Caco-2 (cell line): ENCODE results near the gene SNX32. TPM values are rescaled to one million over a fixed set of nuclear protein-coding genes. Genes with fewer than 3 reads are reported as not detected.

Experiments
- Bru-seq: library from RNA; stranded (reverse); fragments of 400-500 nt; gene quantifications from one replicate; lab custom pipeline; 2021; lab: Mats Ljungman, UMichigan
- BruChase-seq, 2 experiments: library from RNA; stranded (reverse); fragments of 400-500 nt; gene quantifications; one replicate each; lab custom pipeline; 2021; lab: Mats Ljungman, UMichigan
- BruUV-seq: library from RNA; stranded (reverse); fragments of 400-500 nt; replicated peaks from 2 replicates; lab custom pipeline; 2021; lab: Mats Ljungman, UMichigan
- CTCF ChIA-PET: fragments of 300-600 bp; sonication (Branson Sonifier 250); formaldehyde crosslinking; loops from one replicate; lab custom pipeline; 2022; ENCODE audit warnings: antibody characterized with exemption; lab: Charles Lee
- POLR2A ChIA-PET: fragments of 300-600 bp; sonication (Branson Sonifier 250); formaldehyde crosslinking; loops from one replicate; lab custom pipeline; 2022; ENCODE audit warnings: antibody characterized with exemption; lab: Charles Lee
- DNase-seq, 2 experiments: peaks; one replicate each; pipeline versions ENCODE4 v3.0.0 to v3.0.0-alpha.2; 2020 to 2022
- H3K27me3 ChIP-seq: replicated peaks from 2 replicates; pipeline ENCODE4 v1.6.0; 2011; ENCODE audit warnings: low read length; ENCODE audit not compliant: control insufficient read depth, insufficient read depth
- H3K36me3 ChIP-seq: 2 replicates; pipeline ENCODE4 v1.5.1; 2011; ENCODE audit warnings: low read length; ENCODE audit not compliant: control insufficient read depth, insufficient read depth
- H3K4me1 ChIP-seq: fragments of 250-450 bp; sonication (Bioruptor Pico); 2 replicates; pipeline ENCODE4 v1.5.1; 2020; ENCODE audit warnings: mild to moderate bottlenecking
- H3K4me3 ChIP-seq: 2 replicates; pipeline ENCODE4 v1.5.1; 2011; ENCODE audit warnings: low read depth, mild to moderate bottlenecking, control low read depth, low read length
- H3K9me3 ChIP-seq: fragments of 250-450 bp; sonication (Bioruptor Pico); 2 replicates; pipeline ENCODE4 v1.5.1; 2020; ENCODE audit warnings: mild to moderate bottlenecking, moderate library complexity
- H3K27ac Mint-ChIP-seq: one replicate; pipeline ENCODE4 v1.8.0; 2022; ENCODE audit warnings: mixed read lengths; ENCODE audit not compliant: unreplicated experiment
- H3K27me3 Mint-ChIP-seq: one replicate; pipeline ENCODE4 v1.8.0; 2022; ENCODE audit warnings: mixed read lengths; ENCODE audit not compliant: insufficient read depth, unreplicated experiment
- H3K36me3 Mint-ChIP-seq: one replicate; pipeline ENCODE4 v1.8.0; 2022; ENCODE audit warnings: mild to moderate bottlenecking, mixed read lengths; ENCODE audit not compliant: insufficient read depth, unreplicated experiment
- H3K4me1 Mint-ChIP-seq: one replicate; pipeline ENCODE4 v1.8.0; 2022; ENCODE audit warnings: low read depth, mixed read lengths; ENCODE audit not compliant: unreplicated experiment
- H3K4me3 Mint-ChIP-seq: one replicate; pipeline ENCODE4 v1.8.0; 2022; ENCODE audit warnings: mild to moderate bottlenecking, moderate library complexity, mixed read lengths; ENCODE audit not compliant: unreplicated experiment
- H3K9me3 Mint-ChIP-seq: one replicate; pipeline ENCODE4 v1.8.0; 2022; ENCODE audit warnings: mixed read lengths; ENCODE audit not compliant: unreplicated experiment
- intact Hi-C: fragments of 100-400 bp; cut with micrococcal nuclease; formaldehyde crosslinking; loops from one replicate; pipeline ENCODE4 v1.10.0; 2022; ENCODE audit not compliant: unreplicated experiment
- long read RNA-seq: library from polyadenylated mRNA; stranded (forward); transcript quantifications from one replicate; pipeline ENCODE4 v2.0.0, GENCODE V29; 2022
- total RNA-seq: library from RNA; stranded (reverse); gene quantifications from 2 replicates; pipeline ENCODE4 v1.2.3, GENCODE V29; 2022
- TF ChIP-seq, protein P1 (sequence below), 2 experiments: fragments of 200-600 bp in 1 of 2; IDR thresholded peaks; 1 replicate in 1 of 2; 2 replicates in 1 of 2; pipeline versions ENCODE4 v1.5.1 to v1.8.0; 2011 to 2022; ENCODE audit warnings: antibody characterized with exemption in 1 of 2, control low read depth in 1 of 2, inconsistent platforms in 1 of 2, low read depth in 1 of 2, low read length in 1 of 2, mild to moderate bottlenecking in 1 of 2, moderate library complexity in 1 of 2; ENCODE audit not compliant: insufficient read depth in 1 of 2, severe bottlenecking in 1 of 2, unreplicated experiment in 1 of 2

SNX32 gene
- total RNA-seq (not detected in 2 replicates), Bru-seq, nascent RNA (not detected), BruChase-seq, experiment 1, labeled RNA remaining after a 2-hour chase (percentile 7 among the genes with signal in this experiment), BruChase-seq, experiment 2, labeled RNA remaining after a 6-hour chase (percentile 8 among the genes with signal in this experiment)
- long read RNA-seq, result 0 reads

DNA sequence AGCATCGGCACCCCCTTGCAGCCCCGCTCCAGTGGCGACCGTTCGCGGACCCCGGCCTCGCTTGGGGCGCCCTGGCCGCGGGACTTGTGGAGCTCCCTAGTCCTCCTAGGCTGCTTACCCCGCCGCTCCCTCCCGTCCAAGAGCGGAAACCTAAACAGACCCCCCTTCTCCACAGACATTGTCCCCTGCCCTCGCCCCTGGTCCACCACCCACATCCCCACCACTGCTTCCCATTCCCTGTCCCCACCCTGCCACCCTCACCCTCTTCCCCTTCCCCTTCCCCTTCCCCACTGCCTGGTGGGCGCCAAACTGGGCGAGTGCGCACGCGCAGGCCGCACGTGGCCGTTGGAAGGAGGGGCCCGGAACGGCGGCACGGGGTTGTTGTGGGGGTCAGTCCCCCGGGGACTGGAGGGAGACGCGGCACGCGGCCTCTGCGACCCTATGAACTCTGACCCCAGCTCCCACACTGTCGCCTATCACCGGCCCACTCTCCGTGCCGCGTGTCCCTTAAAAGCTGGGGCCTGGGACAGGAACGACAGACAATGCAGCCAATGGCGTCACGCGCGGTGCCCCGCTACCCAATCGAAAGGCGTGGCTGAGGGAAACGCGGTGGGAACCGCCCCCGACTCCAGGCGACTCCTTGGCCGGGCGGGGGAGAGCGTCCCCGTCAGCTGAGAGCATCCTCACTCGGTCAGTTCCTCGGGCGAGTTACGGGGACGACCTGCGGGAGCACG is at the start of gene SNX32:
Gene SNX32, plus strand, starts transcription at position 667 of the 734 bp plus-strand sequence. CDS start 103 bp downstream, outside the sequence.
- no peak for DNase-seq
- Mint-ChIP-seq H3K27ac (peak within 1 kb of the TSS; percentile 4), H3K36me3 (no peaks in the 10 kb centered on the region), H3K4me3 (no peak within 1 kb of the TSS), H3K4me1 (no peaks in the 10 kb centered on the region), H3K27me3 (peaks cover 3% of the 10 kb centered on the region), H3K9me3 (no peaks in the 10 kb centered on the region)
- no peaks in the 10 kb centered on the region for H3K36me3 ChIP-seq
- CTCF ChIA-PET, result interaction anchor here (0.6 kb wide), 1 partner anchor 55 kb away, joined by 4 read pairs; the partner anchor contains the start of gene FIBP
- H3K4me3 ChIP-seq, result no peak within 1 kb of the TSS
- intact Hi-C loops, result no loop called here
- TF ChIP-seq, protein P1, sequence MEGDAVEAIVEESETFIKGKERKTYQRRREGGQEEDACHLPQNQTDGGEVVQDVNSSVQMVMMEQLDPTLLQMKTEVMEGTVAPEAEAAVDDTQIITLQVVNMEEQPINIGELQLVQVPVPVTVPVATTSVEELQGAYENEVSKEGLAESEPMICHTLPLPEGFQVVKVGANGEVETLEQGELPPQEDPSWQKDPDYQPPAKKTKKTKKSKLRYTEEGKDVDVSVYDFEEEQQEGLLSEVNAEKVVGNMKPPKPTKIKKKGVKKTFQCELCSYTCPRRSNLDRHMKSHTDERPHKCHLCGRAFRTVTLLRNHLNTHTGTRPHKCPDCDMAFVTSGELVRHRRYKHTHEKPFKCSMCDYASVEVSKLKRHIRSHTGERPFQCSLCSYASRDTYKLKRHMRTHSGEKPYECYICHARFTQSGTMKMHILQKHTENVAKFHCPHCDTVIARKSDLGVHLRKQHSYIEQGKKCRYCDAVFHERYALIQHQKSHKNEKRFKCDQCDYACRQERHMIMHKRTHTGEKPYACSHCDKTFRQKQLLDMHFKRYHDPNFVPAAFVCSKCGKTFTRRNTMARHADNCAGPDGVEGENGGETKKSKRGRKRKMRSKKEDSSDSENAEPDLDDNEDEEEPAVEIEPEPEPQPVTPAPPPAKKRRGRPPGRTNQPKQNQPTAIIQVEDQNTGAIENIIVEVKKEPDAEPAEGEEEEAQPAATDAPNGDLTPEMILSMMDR (IDR thresholded peaks at IDR 0.05; ENCODE audit: insufficient read depth in 1 of 2, low read depth in 1 of 2, low read length in 1 of 2, severe bottlenecking in 1 of 2, unreplicated experiment in 1 of 2), result no peak
- H3K4me1 ChIP-seq, result no peaks in the 10 kb centered on the region
- H3K27me3 ChIP-seq, result no peaks in the 10 kb centered on the region
- no TSS peak for BruUV-seq
- 0 out of 2 replicates have a peak, but pooled peaks cover 1% of the 10 kb centered on the region for H3K9me3 ChIP-seq
- POLR2A ChIA-PET, result no interaction called here

DNA sequence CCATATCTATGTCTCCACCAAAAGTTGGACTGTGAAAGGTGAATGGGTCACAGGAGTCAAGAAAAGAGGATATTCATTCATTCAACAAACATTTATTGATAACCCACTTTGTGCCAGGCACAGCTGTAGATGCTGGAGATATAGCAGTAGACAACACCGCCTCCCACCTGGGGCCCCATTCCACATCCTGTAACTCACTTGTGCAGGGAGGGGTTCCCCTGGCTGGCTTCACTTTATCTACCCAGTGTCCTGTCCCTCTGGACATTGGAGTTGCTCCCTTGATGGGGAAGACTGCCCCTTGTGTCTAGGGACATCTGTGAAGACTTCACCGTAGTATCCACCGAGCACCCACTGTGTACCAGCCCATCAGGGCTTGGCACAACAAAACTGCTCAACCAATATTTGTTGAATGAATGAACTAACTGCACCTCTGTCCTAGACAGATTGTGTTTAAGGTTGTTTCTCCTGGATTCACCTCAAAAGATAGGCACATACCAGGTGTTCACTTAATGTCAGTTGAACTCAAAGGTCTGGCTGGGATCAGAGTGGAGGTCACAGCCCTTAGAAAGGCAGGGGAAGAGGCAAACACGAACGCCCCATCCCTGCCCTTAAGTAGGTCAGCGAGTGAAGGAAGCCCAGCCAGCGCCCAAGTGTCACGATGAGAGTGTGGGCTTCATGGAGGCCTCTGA is 48.3 kb upstream of the SNX32 start:
- Histone ChIP-seq H3K27me3 (no peaks in the 10 kb centered on the region), H3K4me3 (no peak overlapping the region), H3K9me3 (no peaks in the 10 kb centered on the region), H3K4me1 (peaks cover 39% of the 10 kb centered on the region), H3K36me3 (no peaks in the 10 kb centered on the region)
- Mint-ChIP-seq H3K27ac (no peak overlapping the region), H3K4me3 (peak overlapping the region; percentile 76), H3K36me3 (peaks cover 18% of the 10 kb centered on the region), H3K27me3 (no peaks in the 10 kb centered on the region), H3K9me3 (no peaks in the 10 kb centered on the region), H3K4me1 (peaks cover 18% of the 10 kb centered on the region)
- BruUV-seq, result no TSS peak
- intact Hi-C loops, result loop anchor here (1.0 kb wide), 1 partner anchor 171 kb away; the partner anchor contains the start of gene MAP3K11
- CTCF ChIA-PET, result interaction anchor here (1.2 kb wide), 1 partner anchor 33 kb away, joined by 5 read pairs; no protein-coding TSS in a partner anchor
- DNase-seq, result no peak
- TF ChIP-seq, protein P1 (IDR thresholded peaks at IDR 0.05; ENCODE audit: insufficient read depth in 1 of 2, low read depth in 1 of 2, low read length in 1 of 2, severe bottlenecking in 1 of 2, unreplicated experiment in 1 of 2), result no peak
- POLR2A ChIA-PET, result no interaction called here
